K562 (cell line): Measurements from ENCODE around the gene HNRNPA2B1. TPM values are rescaled to one million over a fixed set of nuclear protein-coding genes. Genes with fewer than 3 reads are reported as not detected.

Experiments
- CBFA2T3 ChIP-seq: fragments of 450-650 bp; IDR thresholded peaks from 2 replicates; pipeline ENCODE4 v1.6.1; 2017
- CBX8 ChIP-seq: fragments of 200-600 bp; sonication (generic); IDR thresholded peaks from 2 replicates; pipeline ENCODE4 v1.6.1; 2012; ENCODE audit warnings: borderline replicate concordance, mixed run types, low read depth, mild to moderate bottlenecking, moderate library complexity, mixed read lengths, low read length, control low read depth, inconsistent platforms; ENCODE audit not compliant: poor library complexity, severe bottlenecking; ENCODE audit errors: extremely low read depth
- CTCF ChIP-seq, 3 experiments: IDR thresholded peaks in 2 of 3; conservative IDR thresholded peaks in 1 of 3; 2 replicates each; pipeline ENCODE4 v1.5.1; 2011 to 2012; ENCODE audit warnings: low read length in 3 of 3, mild to moderate bottlenecking in 3 of 3, control low read depth in 2 of 3, improper control_type of control experiment in 1 of 3, inconsistent platforms in 1 of 3, low read depth in 1 of 3, mixed read lengths in 1 of 3, moderate library complexity in 1 of 3; ENCODE audit not compliant: insufficient read depth in 2 of 3
- GABPB1 ChIP-seq: sonication (generic); formaldehyde crosslinking; IDR thresholded peaks from 2 replicates; pipeline ENCODE4 v1.8.0; 2022; ENCODE audit warnings: mild to moderate bottlenecking, missing genetic modification reagents
- KDM2B ChIP-seq: fragments of 250-450 bp; sonication (Bioruptor Pico); IDR thresholded peaks from 2 replicates; pipeline ENCODE4 v1.8.0; 2021; ENCODE audit warnings: mild to moderate bottlenecking, moderate library complexity
- NCOA6 ChIP-seq: fragments of 450-650 bp; IDR thresholded peaks from 2 replicates; pipeline ENCODE4 v1.6.1; 2017; ENCODE audit warnings: mild to moderate bottlenecking
- NFRKB ChIP-seq: fragments of 450-650 bp; IDR thresholded peaks from 2 replicates; pipeline ENCODE4 v1.6.1; 2016; ENCODE audit warnings: low read depth
- PHB ChIP-seq: fragments of 250-450 bp; sonication (Bioruptor Pico); IDR thresholded peaks from 2 replicates; pipeline ENCODE4 v1.5.0; 2021
- PML ChIP-seq: IDR thresholded peaks from 2 replicates; pipeline ENCODE4 v1.6.1; 2012; ENCODE audit warnings: low read length, inconsistent platforms
- REST ChIP-seq, 2 experiments: fragments of 450-650 bp; formaldehyde crosslinking in 1 of 2; IDR thresholded peaks; 2 replicates each; pipeline versions ENCODE4 v1.4.0 to v1.6.1; 2014 to 2020; ENCODE audit warnings: mild to moderate bottlenecking in 2 of 2, borderline replicate concordance in 1 of 2, low read depth in 1 of 2
- SMARCA5 ChIP-seq: fragments of 450-650 bp; IDR thresholded peaks from 2 replicates; pipeline ENCODE4 v1.6.1; 2016
- SRSF7 ChIP-seq: fragments of 200-400 bp; formaldehyde crosslinking; optimal IDR thresholded peaks from 2 replicates; pipeline ENCODE3; 2017; ENCODE audit warnings: mild to moderate bottlenecking, low read depth, low read length
- TEAD1 ChIP-seq, 2 experiments: fragments of 450-650 bp in 1 of 2; sonication (generic) in 1 of 2; formaldehyde crosslinking; IDR thresholded peaks; 2 replicates each; pipeline versions ENCODE4 v1.4.0 to v1.8.0; 2020 to 2022; ENCODE audit warnings: mild to moderate bottlenecking in 2 of 2, missing genetic modification reagents in 1 of 2
- XRCC3 ChIP-seq: fragments of 450-650 bp; IDR thresholded peaks from 2 replicates; pipeline ENCODE4 v1.6.1; 2017; ENCODE audit warnings: mild to moderate bottlenecking, moderate library complexity
- ZBTB43 ChIP-seq: sonication (generic); formaldehyde crosslinking; IDR thresholded peaks from 2 replicates; pipeline ENCODE4 v1.8.0; 2023; ENCODE audit warnings: mild to moderate bottlenecking, missing genetic modification reagents
- ZNF551 ChIP-seq: fragments of 250-450 bp; sonication (Bioruptor Pico); IDR thresholded peaks from 2 replicates; pipeline ENCODE4 v1.5.0; 2021; ENCODE audit warnings: mild to moderate bottlenecking, moderate library complexity
- polyA plus RNA-seq, 8 experiments: library from polyadenylated mRNA; depleted of rRNA in 4 of 8; stranded (reverse) in 5 of 8; unstranded in 3 of 8; fragments of >200 nt; fragmentation: Nextera tagmentation in 2 of 8; fragmentation: Illumina TruSeq in 1 of 8; extraction: Ambion mirVana in 2 of 8; extraction: Trizol in 1 of 8; gene quantifications; 2 replicates each; pipeline versions ENCODE4 v1.2.1 to v1.2.3, GENCODE V29; 2011 to 2014; ENCODE audit warnings: inconsistent platforms in 1 of 8, missing spikeins in 1 of 8
- total RNA-seq, 7 experiments: library from RNA; depleted of rRNA in 6 of 7; stranded (reverse); fragments of >200 nt in 6 of 7; fragmentation: Illumina TruSeq in 2 of 7; extraction: Trizol in 2 of 7; gene quantifications; 2 replicates each; pipeline versions ENCODE4 v1.2.1 to v1.2.3, GENCODE V29; 2011 to 2021; ENCODE audit warnings: low replicate concordance in 1 of 7

HNRNPA2B1 gene
- total and polyA plus RNA-seq, 9 of the 15 experiments (the other 6 are each of a cell fraction or from before 2014, with no cell fraction given) = 630 to 1,989 (median 865) TPM

- TF ChIP-seq CTCF (IDR thresholded peaks at IDR 0.05 in 2 of 3, conservative IDR thresholded peaks at IDR 0.05 in 1 of 3; ENCODE audit: insufficient read depth in 2 of 3, low read depth in 1 of 3, low read length in 3 of 3) (no peak; a peak in 1 of 6 replicates), CBX8 (no peak), CBFA2T3 (no peak; the same call in 1 of the 2 replicates), NCOA6 (no peak), NFRKB (no peak), PML (no peak; the same call in 1 of the 2 replicates), TEAD1 (CRISPR knock-in tag; IDR thresholded peaks at IDR 0.05) (peak in 1 of 2 experiments; percentile 64; a peak in 2 of 4 replicates), SMARCA5 (no peak), PHB (0 out of 2 replicates have a peak, but pooled peaks have one; percentile 58), ZBTB43 (CRISPR knock-in tag) (0 out of 2 replicates have a peak, but pooled peaks have one; percentile 60), GABPB1 (CRISPR knock-in tag) (no peak), REST (IDR thresholded peaks at IDR 0.05; ENCODE audit: borderline replicate concordance) (no peak), REST (CRISPR knock-in tag; IDR thresholded peaks at IDR 0.05; ENCODE audit: low read depth) (no peak), SRSF7 (no peak), KDM2B (no peak), XRCC3 (no peak), ZNF551 (CRISPR knock-in tag) (peak; percentile 68)
Measured at GRCh38 chr7:26188206-26188956, 12.2 kb downstream of the HNRNPA2B1 start (continued).
